ENCODE data around the gene VPS4A. TPM values are rescaled to one million over a fixed set of nuclear protein-coding genes. Genes with fewer than 3 reads are reported as not detected.

Gene VPS4A
- total RNA-seq, 1 donor from 2014 or later, result 41.7 TPM

DNA sequence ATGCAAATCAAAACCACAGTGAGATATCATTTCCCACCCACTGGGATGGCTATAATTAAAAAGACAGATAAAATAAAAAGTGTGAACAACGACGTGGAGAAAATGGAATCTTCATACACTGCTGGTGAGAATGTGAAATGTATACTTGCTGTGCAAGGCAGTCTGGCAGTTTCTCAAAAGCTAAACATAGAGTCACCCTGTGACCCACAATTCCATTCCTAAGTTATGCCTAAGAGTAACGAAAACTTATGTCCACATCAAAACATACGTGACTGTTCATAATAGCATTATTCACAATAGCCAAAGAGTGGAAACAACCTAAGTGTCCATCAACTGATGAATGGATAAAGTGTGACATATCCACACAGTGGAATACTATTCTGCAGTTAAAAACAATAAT is 38.1 kb upstream of the VPS4A start:
- ATAC-seq (ENCODE audit: low read depth) (no peak), DNase-seq (no peak)
- Mint-ChIP-seq H3K4me1 (no peaks in the 10 kb centered on the region), H3K4me3 (no peak overlapping the region), H3K27ac (no peak overlapping the region), H3K36me3 (ENCODE audit: low read depth) (peaks cover 10% of the 10 kb centered on the region), H3K27me3 (no peaks in the 10 kb centered on the region), H3K9me3 (no peaks in the 10 kb centered on the region)
- ChIA-PET POLR2A (no interaction called here), CTCF (interaction anchor here (1.1 kb wide), 1 partner anchor 12 kb away, joined by 3 read pairs; no protein-coding TSS in a partner anchor)
- intact Hi-C loops (cut with micrococcal nuclease), result no loop called here
- TF ChIP-seq, protein P1, sequence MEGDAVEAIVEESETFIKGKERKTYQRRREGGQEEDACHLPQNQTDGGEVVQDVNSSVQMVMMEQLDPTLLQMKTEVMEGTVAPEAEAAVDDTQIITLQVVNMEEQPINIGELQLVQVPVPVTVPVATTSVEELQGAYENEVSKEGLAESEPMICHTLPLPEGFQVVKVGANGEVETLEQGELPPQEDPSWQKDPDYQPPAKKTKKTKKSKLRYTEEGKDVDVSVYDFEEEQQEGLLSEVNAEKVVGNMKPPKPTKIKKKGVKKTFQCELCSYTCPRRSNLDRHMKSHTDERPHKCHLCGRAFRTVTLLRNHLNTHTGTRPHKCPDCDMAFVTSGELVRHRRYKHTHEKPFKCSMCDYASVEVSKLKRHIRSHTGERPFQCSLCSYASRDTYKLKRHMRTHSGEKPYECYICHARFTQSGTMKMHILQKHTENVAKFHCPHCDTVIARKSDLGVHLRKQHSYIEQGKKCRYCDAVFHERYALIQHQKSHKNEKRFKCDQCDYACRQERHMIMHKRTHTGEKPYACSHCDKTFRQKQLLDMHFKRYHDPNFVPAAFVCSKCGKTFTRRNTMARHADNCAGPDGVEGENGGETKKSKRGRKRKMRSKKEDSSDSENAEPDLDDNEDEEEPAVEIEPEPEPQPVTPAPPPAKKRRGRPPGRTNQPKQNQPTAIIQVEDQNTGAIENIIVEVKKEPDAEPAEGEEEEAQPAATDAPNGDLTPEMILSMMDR (IDR thresholded peaks at IDR 0.05), result no peak

DNA sequence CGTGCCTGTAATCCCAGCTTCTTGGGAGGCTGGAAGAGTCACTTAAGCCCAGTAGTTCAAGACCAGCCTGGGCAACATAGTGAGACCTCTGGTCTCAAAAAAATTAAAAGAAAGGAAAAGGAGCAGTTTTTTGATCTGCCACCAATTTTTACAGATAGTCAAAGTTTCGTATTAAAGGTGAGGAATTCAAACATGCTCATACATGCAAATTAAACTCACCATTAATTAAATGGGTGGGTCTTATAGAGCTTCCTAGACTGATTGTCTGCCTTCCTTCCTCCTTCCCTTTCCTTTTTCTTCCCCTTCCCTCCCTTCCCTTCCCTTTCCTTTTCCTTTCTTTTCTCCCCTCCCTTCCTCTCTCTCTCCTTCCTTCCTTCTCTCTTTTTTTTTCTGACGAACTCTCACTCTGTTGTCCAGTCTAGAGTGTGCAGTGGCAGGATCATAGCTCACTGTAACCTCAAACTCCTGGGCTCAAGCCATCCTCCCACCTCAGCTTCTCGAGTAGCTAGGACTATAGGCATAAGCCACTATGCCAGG is 36.4 kb upstream of the VPS4A start:
- peaks cover 10% of the 10 kb centered on the region for H3K36me3 Mint-ChIP-seq (ENCODE audit: low read depth)
- no peak overlapping the region for H3K4me3 Mint-ChIP-seq
- intact Hi-C loops (cut with micrococcal nuclease), result no loop called here
- no peaks in the 10 kb centered on the region for H3K4me1 Mint-ChIP-seq
- ChIA-PET POLR2A (no interaction called here), CTCF (no interaction called here)
- no peak for ATAC-seq (ENCODE audit: low read depth)
- H3K9me3 Mint-ChIP-seq, result no peaks in the 10 kb centered on the region
- no peak overlapping the region for H3K27ac Mint-ChIP-seq
- no peak for DNase-seq
- no peaks in the 10 kb centered on the region for H3K27me3 Mint-ChIP-seq
- TF ChIP-seq, protein P1 (IDR thresholded peaks at IDR 0.05), result no peak

DNA sequence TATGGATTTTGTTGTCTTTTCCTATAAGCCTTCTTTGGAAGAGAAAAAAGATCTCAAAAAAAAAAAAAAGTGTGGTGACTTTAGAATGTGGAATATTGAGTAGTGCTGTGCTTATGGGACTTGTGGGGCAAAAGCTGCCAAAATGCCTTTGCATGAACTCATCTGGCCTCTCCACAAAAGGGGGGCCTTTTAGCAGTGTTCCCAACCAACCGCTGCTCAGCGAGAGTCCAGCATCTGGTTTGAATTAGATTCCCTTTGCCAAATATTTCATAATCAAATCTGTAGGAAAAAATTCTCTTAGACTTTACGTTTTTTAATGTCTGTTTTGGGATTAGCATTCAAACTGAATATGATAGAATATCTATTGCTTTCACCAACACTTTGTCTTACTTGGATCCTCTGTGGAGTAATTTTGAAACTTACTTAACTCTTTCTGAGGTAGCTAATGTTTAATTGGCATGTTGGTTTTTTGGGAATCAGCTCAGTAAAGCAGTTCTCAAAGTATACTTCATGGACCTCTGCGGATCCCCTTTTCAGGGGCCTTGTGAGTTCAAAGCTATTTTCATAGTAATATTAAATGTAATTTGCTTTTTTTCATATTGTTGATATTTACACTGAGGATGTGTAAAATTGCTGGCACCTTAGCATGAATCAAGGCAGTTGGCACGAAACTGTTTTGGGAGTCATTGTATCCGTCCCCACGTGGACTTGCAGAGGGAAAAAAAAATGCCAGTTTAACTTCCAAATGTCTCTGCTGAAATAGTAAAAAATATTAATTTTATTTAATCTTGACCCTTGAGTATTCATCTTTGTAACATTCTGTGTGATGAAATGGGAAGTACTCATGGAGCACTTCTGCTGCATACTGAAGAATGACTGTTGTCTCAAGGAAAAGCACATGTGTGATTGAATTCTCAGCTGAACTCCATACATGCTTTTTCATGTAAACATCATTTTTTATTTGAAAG is 34.7 kb upstream of the VPS4A start:
- H3K27me3 Mint-ChIP-seq, result no peaks in the 10 kb centered on the region
- no peaks in the 10 kb centered on the region for H3K4me1 Mint-ChIP-seq
- no peaks in the 10 kb centered on the region for H3K9me3 Mint-ChIP-seq
- H3K4me3 Mint-ChIP-seq, result no peak overlapping the region
- intact Hi-C loops (cut with micrococcal nuclease), result no loop called here
- DNase-seq (no peak), ATAC-seq (ENCODE audit: low read depth) (no peak)
- H3K27ac Mint-ChIP-seq, result no peak overlapping the region
- CTCF ChIA-PET, result interaction anchor here (1.4 kb wide), 1 partner anchor 124 kb away, joined by 4 read pairs; no protein-coding TSS in a partner anchor
- POLR2A ChIA-PET, result no interaction called here
- H3K36me3 Mint-ChIP-seq (ENCODE audit: low read depth), result peaks cover 3% of the 10 kb centered on the region
- TF ChIP-seq, protein P1 (IDR thresholded peaks at IDR 0.05), result no peak

DNA sequence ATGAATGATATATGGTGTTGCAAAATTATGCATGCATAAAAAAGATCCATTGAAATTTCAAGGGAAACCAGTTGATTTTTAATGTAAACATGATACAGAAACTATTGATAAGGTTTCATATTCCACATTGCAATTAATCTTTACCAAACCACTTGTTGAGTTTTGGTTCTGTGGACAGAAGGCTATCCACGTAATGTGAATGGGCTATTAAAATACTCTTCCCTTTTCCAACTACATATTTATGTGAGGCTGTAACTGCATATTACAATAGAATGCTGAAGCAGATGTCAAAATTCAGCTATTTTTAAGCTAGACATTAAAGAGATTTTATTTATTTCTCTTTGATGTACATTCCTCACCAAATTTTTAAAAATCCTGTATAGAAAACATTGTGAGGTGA is 33.7 kb upstream of the VPS4A start:
- TF ChIP-seq, protein P1 (IDR thresholded peaks at IDR 0.05), result no peak
- DNase-seq, result no peak
- no peaks in the 10 kb centered on the region for H3K27me3 Mint-ChIP-seq
- no peaks in the 10 kb centered on the region for H3K36me3 Mint-ChIP-seq (ENCODE audit: low read depth)
- no peaks in the 10 kb centered on the region for H3K4me1 Mint-ChIP-seq
- no peak overlapping the region for H3K4me3 Mint-ChIP-seq
- no peak overlapping the region for H3K27ac Mint-ChIP-seq
- POLR2A ChIA-PET, result no interaction called here
- CTCF ChIA-PET, result no interaction called here
- no peaks in the 10 kb centered on the region for H3K9me3 Mint-ChIP-seq
- no peak for ATAC-seq (ENCODE audit: low read depth)
- intact Hi-C loops (cut with micrococcal nuclease), result no loop called here

DNA sequence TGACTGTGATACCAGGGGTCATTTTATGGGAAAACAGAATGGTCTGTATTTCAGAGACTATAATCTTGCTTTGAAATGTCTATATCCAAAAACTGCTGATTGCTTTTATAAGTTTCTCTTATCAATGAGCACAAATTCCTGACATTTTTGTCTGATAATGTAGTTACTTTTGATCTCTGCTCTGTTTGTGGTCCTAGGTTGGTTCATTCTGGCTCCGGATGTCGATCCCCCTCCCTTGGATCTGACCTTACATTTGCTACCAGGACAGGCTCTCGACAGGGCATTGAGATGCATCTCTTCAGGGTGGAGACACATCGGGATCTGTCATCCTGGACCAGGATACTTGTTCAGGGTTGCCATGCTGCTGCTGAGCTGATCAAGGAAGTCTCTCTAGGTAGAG is 27.3 kb upstream of the VPS4A start:
- H3K4me3 Mint-ChIP-seq, result no peak overlapping the region

More for the DNA sequence above, 27.3 kb upstream of the VPS4A start:
- CTCF ChIA-PET, result interaction anchor here (8.8 kb wide), 1 partner anchor 133 kb away, joined by 163 read pairs; no protein-coding TSS in a partner anchor
- no peak overlapping the region for H3K27ac Mint-ChIP-seq
- TF ChIP-seq, protein P1 (IDR thresholded peaks at IDR 0.05), result no peak
- H3K27me3 Mint-ChIP-seq, result no peaks in the 10 kb centered on the region
- H3K36me3 Mint-ChIP-seq (ENCODE audit: low read depth), result no peaks in the 10 kb centered on the region
- no peaks in the 10 kb centered on the region for H3K4me1 Mint-ChIP-seq
- no peaks in the 10 kb centered on the region for H3K9me3 Mint-ChIP-seq
- ATAC-seq (ENCODE audit: low read depth) (no peak), DNase-seq (no peak)
- POLR2A ChIA-PET, result no interaction called here
- intact Hi-C loops (cut with micrococcal nuclease), result no loop called here

Data from activated B cell treated with CpG ODN at 0.5 μM for 24 hours (primary cell).